Type B pancreatic cell (in vitro differentiated cells): Measurements from ENCODE around the gene SHC1. TPM values are rescaled to one million over a fixed set of nuclear protein-coding genes. Genes with fewer than 3 reads are reported as not detected.

Experiments
- DNase-seq: peaks from one replicate; pipeline ENCODE4 v3.0.0; 2021; ENCODE audit warnings: mixed read lengths; ENCODE audit not compliant: unreplicated experiment; ENCODE audit errors: extremely low spot score
- H3K27ac Mint-ChIP-seq: 2 replicates; pipeline ENCODE4 v1.8.0; 2021; ENCODE audit warnings: mild to moderate bottlenecking, mixed read lengths
- H3K27me3 Mint-ChIP-seq: 2 replicates; pipeline ENCODE4 v1.8.0; 2021; ENCODE audit warnings: mixed read lengths
- H3K36me3 Mint-ChIP-seq: 2 replicates; pipeline ENCODE4 v1.8.0; 2021; ENCODE audit warnings: mixed read lengths
- H3K4me1 Mint-ChIP-seq: one replicate; pipeline ENCODE4 v1.8.0; 2021; ENCODE audit warnings: mixed read lengths; ENCODE audit not compliant: unreplicated experiment
- H3K4me3 Mint-ChIP-seq: 2 replicates; pipeline ENCODE4 v1.8.0; 2021; ENCODE audit warnings: mild to moderate bottlenecking, mixed read lengths
- H3K9me3 Mint-ChIP-seq: 2 replicates; pipeline ENCODE4 v1.8.0; 2021; ENCODE audit warnings: mixed read lengths
- total RNA-seq: library from RNA; stranded (reverse); gene quantifications from 2 replicates; pipeline ENCODE4 v1.2.1, GENCODE V29; 2021; ENCODE audit warnings: low replicate concordance
- TF ChIP-seq, protein P1 (sequence below): fragments of 200-600 bp; sonication (generic); conservative IDR thresholded peaks from 2 replicates; pipeline ENCODE4 v1.5.0; 2021; ENCODE audit warnings: antibody characterized with exemption, mild to moderate bottlenecking

SHC1 gene
- total RNA-seq, 1 donor from 2014 or later, result 87.8 TPM

DNA sequence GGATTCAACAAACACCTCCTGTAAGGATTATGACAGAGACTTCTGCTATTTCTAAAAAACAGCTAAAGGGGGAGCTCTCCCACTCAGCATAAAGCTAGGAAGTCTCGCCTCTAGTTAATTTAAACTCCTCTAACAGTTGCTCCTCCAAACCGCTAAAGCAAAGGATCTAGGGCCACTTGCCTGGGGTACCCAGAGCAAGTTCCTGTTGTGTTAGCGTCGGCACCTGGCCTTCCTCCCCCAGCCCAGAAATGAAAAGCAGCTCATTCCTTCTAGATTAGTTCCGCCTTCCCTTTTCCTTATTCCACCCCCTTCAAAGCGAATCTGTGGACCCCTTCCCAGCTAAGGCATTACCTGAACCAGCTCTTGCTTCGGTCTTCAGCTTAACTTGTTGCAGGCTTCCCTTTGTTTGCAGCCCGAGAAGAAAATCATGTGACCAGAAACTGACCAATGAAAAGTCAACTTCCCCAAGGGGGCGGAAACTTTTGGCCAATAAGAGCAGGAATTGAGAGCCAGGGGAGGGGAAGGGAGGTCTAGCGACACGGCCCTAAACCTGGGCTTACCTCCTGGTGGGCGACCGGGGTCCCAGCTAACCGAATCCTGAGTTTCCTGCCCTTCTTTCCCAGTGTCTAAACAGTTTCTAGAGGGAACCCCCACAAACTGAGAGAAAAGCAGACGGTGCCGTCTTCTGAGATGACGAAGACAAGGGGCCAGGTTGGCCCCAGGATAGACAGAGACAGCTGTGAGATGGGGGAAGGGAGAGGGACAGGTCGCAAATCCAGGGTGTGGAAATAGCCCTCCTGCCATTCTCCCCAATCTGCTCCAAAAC, 14.6 kb downstream of the SHC1 start, which contains the start of gene PBXIP1:
Gene PBXIP1 (minus strand): TSS at position 382 of the 826 bp plus-strand sequence. CDS start 2,378 bp downstream, outside the sequence.
- TF ChIP-seq, protein P1, sequence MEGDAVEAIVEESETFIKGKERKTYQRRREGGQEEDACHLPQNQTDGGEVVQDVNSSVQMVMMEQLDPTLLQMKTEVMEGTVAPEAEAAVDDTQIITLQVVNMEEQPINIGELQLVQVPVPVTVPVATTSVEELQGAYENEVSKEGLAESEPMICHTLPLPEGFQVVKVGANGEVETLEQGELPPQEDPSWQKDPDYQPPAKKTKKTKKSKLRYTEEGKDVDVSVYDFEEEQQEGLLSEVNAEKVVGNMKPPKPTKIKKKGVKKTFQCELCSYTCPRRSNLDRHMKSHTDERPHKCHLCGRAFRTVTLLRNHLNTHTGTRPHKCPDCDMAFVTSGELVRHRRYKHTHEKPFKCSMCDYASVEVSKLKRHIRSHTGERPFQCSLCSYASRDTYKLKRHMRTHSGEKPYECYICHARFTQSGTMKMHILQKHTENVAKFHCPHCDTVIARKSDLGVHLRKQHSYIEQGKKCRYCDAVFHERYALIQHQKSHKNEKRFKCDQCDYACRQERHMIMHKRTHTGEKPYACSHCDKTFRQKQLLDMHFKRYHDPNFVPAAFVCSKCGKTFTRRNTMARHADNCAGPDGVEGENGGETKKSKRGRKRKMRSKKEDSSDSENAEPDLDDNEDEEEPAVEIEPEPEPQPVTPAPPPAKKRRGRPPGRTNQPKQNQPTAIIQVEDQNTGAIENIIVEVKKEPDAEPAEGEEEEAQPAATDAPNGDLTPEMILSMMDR, result peak; percentile 33
- Mint-ChIP-seq H3K27me3 (no peaks in the 10 kb centered on the region), H3K4me3 (peak within 1 kb of the TSS; percentile 99), H3K36me3 (peaks cover 3% of the 10 kb centered on the region), H3K4me1 (peaks cover 59% of the 10 kb centered on the region), H3K27ac (peak within 1 kb of the TSS; percentile 97), H3K9me3 (no peaks in the 10 kb centered on the region)
- no peak for DNase-seq

DNA sequence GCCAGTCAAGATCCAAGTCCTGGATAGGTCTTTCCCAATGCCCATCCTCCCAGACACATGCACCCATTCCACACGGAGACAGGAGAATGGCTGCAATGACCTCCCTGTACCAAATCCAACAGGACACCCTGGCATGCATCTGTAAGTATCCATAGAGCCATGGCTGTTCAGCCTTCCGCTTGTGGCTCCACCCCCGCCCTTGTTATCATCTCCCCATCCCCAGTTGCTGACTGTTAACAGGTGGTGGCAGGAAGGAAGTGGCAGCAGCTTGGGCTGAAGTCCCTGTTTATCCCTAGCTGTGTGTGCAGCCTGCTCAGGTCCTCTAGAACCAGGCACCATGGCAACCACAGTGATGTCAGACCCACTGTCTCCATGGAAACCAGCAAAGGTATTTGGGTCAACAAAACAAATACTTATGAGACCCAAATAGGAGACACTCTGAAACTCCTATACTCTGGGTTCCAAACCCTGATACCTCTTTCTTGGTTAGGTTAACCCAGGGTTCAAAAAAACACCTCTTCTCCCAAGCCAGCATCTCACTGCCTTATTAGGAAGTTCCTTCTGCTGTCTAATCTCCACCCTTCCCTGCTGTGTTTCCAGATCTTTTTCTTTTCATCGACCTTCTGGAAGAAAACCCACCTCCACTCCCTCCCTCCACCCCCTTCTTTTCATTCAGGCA, 15.4 kb downstream of the SHC1 start:
- no peak for DNase-seq
- Mint-ChIP-seq H3K4me1 (peaks cover 53% of the 10 kb centered on the region), H3K27ac (peak overlapping the region; percentile 97), H3K27me3 (no peaks in the 10 kb centered on the region), H3K36me3 (peaks cover 6% of the 10 kb centered on the region), H3K4me3 (peak overlapping the region; percentile 99), H3K9me3 (no peaks in the 10 kb centered on the region)
- TF ChIP-seq, protein P1, result no peak

DNA sequence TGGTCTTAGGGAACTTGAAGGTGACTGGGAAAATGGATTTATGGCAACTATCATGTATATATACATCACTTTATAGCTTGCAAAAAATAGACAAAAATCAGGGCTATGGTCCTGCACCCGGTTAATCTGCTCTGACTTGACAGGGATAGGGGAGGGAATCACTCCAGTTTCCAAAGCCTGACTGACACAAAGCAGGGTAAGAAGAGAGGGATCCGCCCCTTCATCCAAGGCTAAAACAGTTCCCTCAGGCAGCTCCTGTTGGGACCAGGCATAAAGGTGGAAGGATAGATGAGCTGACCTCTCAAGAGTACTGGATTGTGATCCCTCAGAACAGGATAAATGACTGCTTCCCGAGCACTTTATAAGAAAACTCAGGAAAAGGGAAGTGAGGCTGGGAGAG, 16.0 kb downstream of the SHC1 start:
- Mint-ChIP-seq H3K27me3 (no peaks in the 10 kb centered on the region), H3K4me3 (peak overlapping the region; percentile 99), H3K4me1 (peaks cover 53% of the 10 kb centered on the region), H3K9me3 (no peaks in the 10 kb centered on the region), H3K27ac (peak overlapping the region; percentile 97), H3K36me3 (peaks cover 6% of the 10 kb centered on the region)
- TF ChIP-seq, protein P1, result no peak
- no peak for DNase-seq

DNA sequence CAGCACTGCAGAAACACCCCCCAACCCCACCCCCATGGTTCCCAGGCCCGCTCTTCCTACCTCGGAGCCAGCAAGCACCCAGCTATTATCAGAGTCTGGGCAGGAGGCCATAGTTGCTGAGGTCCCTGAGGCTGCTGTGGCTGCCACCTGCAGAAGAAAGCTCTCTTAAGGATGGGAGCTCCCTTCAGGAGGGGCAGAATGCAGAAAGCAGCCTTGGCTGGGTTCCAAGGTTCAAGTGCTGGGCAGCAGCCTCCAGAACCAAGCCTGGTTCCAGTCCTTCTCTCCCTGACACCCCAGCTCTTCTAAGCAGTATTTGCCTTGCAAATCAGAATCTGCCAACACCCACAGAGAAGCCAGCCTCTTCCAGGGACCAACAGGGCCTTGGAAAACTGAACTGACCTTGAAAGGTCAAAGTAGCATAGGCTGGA, 16.9 kb downstream of the SHC1 start:
- H3K4me1 Mint-ChIP-seq, result peaks cover 53% of the 10 kb centered on the region
- H3K27ac Mint-ChIP-seq, result peak overlapping the region; percentile 56

DNA sequence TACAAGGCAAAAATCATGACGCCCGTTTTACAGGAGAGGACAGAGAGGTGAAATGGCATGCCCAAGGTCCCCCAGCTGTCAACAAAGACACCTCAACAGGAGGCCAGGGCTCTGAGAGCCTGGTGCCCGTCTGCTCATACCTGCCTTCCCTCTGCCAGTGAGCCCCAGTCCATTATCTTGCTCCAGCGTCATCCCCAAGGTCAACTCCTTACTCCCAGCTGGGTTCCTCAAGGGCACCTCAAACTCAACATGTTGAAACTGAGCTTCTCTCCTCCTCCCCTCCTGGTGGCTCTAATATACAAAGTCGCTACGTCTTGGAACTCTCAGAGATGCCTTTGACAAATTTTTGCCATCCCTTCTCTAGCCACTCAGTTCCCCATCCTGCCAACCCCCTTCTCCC, 17.9 kb downstream of the SHC1 start:
- no peak for DNase-seq
- H3K27ac Mint-ChIP-seq, result peak overlapping the region; percentile 39
- H3K36me3 Mint-ChIP-seq, result peaks cover 9% of the 10 kb centered on the region
- H3K4me3 Mint-ChIP-seq, result peak overlapping the region; percentile 31
- H3K9me3 Mint-ChIP-seq, result no peaks in the 10 kb centered on the region
- H3K4me1 Mint-ChIP-seq, result peaks cover 52% of the 10 kb centered on the region
- H3K27me3 Mint-ChIP-seq, result no peaks in the 10 kb centered on the region
- TF ChIP-seq, protein P1, result no peak

More for the DNA sequence above, 16.9 kb downstream of the SHC1 start:
- Mint-ChIP-seq H3K9me3 (no peaks in the 10 kb centered on the region), H3K27me3 (no peaks in the 10 kb centered on the region), H3K36me3 (peaks cover 9% of the 10 kb centered on the region), H3K4me3 (no peak overlapping the region)
- no peak for DNase-seq
- TF ChIP-seq, protein P1, result no peak
